ENCODE data around the gene NAA16.
"Not testable (repeated sequence)": the region's sequence is repeated elsewhere in the genome, so short reads cannot be mapped to it uniquely, and the experiment has no call there.

GRCh38 chr13:41421330-41421729 lies 110.3 kb downstream of the NAA16 start:
- TF ChIP-seq POLR2A, CTCF (IDR thresholded peaks at IDR 0.05): not testable (repeated sequence)
